ENCODE data around the gene ARHGEF6.

DNA sequence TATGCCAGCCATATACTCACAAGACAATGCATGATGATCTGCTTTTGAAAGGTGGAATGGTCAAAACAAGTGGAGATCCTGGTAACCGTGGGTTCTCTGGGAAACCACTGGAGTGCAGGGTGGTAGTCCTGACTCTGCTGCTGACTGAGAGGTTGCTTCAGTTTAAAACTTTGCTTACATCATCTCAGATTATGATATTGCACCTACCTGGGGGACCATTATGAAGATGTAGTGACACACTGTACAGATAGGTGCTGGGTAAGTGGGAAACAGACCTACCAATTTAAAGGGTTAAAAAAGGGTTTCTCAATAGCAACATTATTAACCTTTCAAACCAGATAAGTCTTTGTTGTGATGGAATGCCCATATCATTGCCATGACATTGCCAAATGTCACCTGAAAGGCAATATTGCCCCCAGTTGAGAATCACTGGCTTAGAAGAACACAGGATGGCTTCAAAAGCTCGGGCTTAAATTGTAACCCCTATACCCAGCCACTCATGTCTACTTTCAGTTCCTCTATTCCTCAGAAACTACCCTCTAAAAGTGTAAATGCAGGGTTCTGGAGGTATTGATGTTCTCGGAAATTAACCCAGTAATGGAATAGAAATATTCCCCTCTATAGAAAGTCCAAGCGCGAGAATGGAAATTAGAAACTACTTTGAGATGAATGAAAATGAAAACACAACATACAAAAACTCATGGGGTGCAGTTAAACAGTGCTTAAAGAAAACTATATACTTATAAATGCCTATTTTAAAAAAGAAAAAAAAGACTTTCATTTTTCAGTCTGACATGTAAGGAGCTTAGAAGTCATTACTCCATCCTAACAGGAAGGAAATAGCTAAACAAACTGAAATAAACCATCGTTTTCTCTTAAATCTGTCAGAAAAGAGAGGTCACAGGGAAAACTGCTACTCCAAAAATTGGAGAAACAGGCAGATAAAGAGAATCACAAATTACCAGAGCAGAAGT is 65.8 kb downstream of the ARHGEF6 start:
- TF ChIP-seq, protein P1, sequence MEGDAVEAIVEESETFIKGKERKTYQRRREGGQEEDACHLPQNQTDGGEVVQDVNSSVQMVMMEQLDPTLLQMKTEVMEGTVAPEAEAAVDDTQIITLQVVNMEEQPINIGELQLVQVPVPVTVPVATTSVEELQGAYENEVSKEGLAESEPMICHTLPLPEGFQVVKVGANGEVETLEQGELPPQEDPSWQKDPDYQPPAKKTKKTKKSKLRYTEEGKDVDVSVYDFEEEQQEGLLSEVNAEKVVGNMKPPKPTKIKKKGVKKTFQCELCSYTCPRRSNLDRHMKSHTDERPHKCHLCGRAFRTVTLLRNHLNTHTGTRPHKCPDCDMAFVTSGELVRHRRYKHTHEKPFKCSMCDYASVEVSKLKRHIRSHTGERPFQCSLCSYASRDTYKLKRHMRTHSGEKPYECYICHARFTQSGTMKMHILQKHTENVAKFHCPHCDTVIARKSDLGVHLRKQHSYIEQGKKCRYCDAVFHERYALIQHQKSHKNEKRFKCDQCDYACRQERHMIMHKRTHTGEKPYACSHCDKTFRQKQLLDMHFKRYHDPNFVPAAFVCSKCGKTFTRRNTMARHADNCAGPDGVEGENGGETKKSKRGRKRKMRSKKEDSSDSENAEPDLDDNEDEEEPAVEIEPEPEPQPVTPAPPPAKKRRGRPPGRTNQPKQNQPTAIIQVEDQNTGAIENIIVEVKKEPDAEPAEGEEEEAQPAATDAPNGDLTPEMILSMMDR (IDR thresholded peaks at IDR 0.05): no peak
- TF ChIP-seq POLR2A (IDR thresholded peaks at IDR 0.05) (no peak), POLR2AphosphoS5 (IDR thresholded peaks at IDR 0.05) (no peak), EP300 (IDR thresholded peaks at IDR 0.05) (no peak)

All from stomach (tissue), 4 donors.